Kidney glomerular epithelial cell (primary cell): ENCODE measurements around the gene PRMT5.
A peak's percentile ranks its signal among the peaks of the same experiment; 100 is the strongest.

Source experiments
- DNase-seq: peaks from one replicate; lab custom pipeline; 2025; lab: John Stamatoyannopoulos, UW

The PRMT5 gene

DNA sequence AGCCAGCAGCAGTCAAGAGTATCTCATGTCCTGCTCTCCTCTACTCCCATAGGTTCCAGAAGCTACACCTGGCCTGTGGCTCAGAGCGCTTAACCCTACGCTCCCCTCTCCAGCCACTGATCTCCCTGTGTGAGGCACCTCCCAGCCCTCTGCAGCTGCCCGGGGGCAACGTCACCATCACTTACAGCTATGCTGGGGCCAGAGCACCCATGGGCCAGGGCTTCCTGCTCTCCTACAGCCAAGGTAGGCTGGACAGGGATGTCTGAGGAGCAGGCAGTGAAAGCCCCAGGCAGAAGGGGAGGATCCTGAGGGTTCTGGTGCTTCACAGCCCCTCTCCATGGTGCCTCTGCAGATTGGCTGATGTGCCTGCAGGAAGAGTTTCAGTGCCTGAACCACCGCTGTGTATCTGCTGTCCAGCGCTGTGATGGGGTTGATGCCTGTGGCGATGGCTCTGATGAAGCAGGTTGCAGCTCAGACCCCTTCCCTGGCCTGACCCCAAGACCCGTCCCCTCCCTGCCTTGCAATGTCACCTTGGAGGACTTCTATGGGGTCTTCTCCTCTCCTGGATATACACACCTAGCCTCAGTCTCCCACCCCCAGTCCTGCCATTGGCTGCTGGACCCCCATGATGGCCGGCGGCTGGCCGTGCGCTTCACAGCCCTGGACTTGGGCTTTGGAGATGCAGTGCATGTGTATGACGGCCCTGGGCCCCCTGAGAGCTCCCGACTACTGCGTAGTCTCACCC, 54.0 kb downstream of the PRMT5 start:
- DNase-seq: no peak

DNA sequence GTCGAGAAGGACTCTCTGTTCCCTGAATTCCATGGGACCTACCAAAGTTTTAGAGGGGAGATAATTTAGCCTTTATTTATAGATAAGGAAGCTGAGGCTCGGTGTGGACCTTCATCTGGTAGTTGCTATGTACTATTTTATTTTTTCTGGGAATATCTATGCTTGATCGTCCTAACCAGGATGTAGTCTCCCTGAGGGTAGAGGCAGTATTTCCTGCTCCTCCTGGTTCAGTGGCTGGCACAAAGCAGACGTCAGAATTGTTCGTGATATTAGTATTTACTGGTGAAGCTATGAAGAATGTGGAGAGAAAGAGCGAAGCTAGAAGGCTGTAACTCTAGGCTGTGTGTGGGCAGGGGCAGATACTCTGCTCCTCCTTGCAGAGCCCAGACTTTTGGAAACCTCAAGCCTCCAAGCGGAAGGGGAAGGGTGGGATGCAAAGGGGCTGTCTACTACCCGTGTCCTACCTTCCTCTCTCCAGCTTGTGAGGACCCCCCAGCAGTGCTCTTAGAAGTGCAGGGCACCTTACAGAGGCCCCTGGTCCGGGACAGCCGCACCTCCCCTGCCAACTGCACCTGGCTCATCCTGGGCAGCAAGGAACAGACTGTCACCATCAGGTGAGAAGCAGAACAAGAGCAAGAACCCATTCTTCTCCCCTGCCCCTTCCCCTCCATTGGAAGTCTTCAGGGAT, 56.2 kb downstream of the PRMT5 start:
- DNase-seq: no peak

DNA sequence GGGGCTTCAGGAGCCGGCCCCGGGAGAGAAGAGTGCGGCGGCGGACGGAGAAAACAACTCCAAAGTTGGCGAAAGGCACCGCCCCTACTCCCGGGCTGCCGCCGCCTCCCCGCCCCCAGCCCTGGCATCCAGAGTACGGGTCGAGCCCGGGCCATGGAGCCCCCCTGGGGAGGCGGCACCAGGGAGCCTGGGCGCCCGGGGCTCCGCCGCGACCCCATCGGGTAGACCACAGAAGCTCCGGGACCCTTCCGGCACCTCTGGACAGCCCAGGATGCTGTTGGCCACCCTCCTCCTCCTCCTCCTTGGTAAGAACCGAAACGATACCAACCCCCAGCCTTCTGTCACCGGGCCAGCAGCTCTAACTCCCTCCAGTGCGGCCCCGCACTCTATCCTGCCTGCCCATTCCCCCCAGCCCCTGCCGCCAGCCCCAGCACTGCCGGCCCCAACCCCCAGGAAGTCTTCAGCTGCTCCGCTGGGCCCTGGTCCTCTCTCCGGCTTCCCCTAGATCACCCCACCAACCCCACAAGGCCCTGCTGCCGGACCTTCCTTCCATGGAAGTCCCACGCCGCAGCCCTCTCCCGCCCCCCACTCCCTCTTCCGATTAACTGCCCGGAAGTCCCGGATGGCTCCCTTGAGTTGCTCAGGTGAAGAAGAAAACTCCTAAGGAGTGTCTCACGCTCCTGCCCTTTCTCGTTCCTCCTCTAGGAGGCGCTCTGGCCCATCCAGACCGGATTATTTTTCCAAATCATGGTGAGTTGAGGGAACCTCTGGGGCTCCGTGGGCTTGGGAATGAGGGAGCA, 56.9 kb downstream of the PRMT5 start:
- DNase-seq: peak; percentile 89

DNA sequence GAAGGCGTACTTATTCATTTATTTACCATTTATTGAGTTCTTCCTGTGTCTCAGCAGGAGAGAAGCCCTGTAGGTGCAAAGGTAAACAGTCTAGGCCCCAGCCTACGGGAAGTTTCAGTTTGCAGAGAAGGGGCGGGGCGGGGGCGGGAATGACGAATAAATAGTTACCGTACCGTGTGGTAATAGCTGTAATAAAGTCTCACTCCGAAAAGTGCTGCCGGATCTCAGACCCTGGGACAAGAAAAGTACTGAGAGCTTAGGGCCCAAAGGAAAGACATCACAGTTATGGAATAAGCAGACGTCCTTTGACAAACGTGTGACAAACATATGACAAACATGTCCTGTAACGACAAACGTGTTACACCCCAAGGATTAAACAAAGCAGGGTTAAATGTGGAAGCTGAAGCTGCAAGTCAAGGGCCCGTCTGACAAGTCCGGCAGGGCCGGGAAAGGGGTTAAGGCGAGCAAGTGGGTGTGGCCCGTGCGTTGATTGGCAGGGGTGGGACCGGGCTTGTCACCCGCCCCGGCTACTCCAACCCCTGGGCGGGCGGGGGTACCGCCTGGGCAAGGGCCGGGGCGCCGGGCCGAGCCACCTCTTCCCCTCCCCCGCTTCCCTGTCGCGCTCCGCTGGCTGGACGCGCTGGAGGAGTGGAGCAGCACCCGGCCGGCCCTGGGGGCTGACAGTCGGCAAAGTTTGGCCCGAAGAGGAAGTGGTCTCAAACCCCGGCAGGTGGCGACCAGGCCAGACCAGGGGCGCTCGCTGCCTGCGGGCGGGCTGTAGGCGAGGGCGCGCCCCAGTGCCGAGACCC, 57.7 kb downstream of the PRMT5 start, which contains the start of gene LRP10:
Gene LRP10 (plus strand): TSS at position 517 of the 809 bp plus-strand sequence. CDS start 564 bp downstream, outside the sequence.
- peak; percentile 87 for DNase-seq

GRCh38 chr14:22870811-22871223, 58.4 kb downstream of the PRMT5 start:
- DNase-seq: no peak
